Measurements from ENCODE around the gene FER.
"Not testable (repeated sequence)": the region's sequence is repeated elsewhere in the genome, so short reads cannot be mapped to it uniquely, and the experiment has no call there.

FER gene

DNA sequence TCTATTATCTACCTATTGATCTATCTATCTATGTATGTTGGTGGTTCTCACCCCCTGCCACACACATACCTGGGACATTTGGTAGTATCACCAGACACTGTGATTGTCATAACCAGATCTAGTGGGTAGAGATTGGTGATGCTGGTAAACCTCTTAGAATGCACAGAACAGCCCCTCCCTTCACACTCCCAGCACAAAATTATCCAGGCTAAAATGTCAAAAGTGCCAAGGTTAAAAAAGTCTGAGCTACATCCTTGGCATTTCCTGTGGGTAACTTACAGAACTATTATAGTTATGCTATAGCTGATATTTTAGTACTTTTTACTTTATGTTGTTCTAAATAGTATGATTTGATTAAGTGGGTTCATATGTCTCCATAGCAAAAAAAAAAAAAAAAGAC lies 151.0 kb downstream of the FER start:
- DNase-seq, result no peak

DNA sequence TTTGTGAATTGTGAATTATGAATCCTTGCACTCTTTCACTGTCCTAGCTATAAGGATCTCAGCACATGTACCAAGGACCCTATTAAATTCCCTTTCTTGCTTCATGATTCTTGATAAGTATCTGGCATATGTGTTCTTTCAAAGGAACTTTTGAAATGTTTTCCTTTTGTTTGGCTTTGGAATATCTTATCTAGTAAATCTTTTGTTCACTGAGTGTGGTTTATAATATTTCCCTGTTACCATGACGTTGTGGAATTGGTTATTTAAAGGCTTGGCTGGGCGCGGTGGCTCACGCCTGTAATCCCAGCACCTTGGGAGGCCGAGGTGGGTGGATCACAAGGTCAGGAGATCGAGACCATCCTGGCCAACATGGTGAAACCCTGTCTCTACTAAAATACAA lies 151.5 kb downstream of the FER start:
- DNase-seq, result not testable (repeated sequence)

DNA sequence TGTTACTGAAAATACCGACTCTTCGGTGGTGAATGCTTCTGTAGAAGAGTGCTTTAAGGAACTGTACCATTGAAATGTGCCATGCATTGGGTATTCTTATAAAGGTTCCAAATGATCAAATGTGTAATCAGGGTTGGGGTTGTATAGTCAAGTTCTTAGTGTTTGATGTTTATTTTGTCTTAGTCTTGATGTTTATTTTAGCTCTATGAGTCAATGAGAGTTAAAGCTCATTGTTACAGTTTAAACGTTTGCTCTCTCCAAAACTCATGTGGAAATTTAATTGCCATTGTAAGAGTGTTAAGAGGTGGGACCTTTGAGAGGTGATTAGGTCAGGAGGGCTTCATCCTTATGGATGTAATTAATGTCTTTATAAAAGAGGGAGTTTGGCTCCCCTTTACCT lies 153.0 kb downstream of the FER start:
- DNase-seq, result no peak

- no peak for DNase-seq
These were observed 158.1 kb downstream of the FER start for GRCh38 chr5:108905805-108906204.

DNA sequence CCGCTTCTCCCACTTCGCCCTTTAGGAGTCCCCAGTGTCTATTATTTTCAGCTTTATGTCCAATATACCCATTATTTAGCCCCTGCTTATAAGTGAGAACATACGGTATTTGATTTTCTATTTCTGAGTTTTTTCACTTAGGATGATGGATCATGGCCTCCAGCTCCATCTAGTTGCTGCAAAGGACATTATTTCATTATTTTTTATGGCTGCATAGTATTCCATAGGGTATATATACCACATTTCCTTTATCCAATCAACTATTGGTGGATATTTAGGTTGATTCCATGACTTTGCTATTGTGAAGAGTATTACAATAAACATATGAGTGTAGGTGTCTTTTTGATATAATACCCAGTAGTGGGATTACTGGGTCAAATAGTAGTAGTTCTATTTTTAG lies 162.9 kb downstream of the FER start:
- DNase-seq, result no peak

- no peak for DNase-seq
These were observed 163.4 kb downstream of the FER start for GRCh38 chr5:108911055-108911454.

GRCh38 chr5:108917596-108917995 lies 169.9 kb downstream of the FER start:
- DNase-seq, result no peak

DNA sequence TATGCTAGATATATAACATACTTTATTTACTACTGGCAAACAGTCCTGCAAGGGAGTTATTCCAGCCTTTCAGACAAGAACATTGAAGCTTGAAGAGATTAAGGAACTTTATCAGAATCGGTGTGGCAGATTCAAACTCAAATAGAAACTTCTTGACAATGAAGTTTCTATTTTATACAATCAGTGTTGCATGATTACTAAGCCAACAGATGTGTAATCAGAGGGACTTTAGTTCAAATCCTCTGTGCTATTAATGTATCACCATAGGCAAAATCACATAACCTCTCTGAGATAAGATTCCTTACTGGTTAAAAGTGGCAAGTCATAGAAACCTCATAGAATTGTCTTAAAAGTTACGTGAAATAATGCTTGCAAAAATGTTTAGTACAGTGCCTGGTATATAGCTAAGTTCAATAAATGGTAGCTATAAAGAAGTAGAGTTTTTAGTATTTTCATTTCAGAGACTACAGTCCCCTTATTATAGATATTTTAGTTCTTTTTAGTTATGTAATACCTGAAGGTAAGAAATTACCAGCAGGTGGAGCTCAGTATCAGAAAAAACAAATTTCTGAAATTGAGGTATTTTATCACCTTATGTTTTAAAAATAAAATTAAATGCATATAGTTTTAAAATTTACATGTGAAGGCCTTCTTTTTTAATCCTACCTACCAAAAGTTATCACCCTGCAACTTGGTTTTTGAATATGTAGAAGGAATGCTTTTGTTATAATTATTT lies 172.1 kb downstream of the FER start:
- DNase-seq, result peak; percentile 33

DNA sequence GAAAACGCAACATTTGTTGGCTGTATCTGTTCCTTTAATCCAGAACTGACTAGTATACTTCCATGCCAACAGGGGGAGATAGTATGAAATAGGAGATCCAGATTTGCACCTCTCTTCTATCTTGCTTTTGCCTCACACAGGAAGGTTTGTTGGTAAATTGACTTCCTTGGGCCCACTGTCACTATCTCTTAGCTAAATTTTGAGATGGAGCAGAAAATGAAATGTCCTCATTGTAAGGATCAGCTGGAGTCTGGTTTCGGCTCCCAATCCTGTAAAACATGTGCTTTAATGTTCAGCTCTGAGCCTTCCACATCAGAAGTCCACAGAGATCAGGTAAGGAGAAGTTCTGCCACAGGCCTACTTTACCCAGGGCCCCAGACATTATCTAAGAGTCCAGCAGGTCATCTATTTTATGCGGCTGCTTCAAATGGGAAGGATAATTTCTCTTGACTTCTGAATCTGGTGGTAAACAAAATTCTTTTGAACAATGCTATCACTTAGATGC lies 176.8 kb downstream of the FER start:
- DNase-seq, result peak; percentile 87

DNA sequence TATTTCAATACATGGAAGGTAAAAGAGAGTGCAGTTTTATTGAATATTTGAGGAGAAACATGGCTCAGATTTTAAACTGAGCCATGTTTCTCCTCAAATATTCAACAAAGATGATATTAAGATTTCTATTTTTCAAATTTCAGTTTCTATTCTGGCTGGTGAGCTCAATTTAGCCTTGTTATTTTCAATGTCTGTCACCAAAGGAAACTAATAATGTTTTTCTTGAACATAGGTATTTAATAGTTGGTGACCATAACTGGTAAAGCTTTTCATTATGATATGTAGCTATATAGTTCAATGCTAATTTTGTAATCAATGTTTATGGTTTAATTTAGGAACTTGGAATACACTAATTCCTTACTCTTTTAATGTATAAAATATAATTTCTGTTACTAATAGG lies 177.4 kb downstream of the FER start:
- DNase-seq, result no peak

DNA sequence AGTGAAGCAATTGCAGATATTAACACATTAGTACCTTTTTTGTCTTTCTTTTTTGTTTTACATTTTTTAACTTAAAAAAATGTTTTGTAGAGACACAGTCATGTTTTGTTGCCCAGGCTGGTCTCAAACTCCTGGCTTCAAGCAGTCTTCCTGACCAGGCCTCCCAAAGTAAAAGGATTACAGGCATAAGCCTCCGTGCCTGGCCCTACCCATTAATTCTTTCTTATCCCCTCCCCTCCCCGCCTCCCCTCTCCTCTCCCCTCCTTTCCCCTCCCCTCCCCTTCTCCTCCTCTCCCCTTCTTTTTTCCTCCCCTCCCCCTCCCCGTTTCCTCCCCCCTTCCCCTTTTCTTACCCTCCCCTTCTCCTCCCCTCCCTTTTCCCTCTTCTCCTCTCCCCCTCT lies 182.4 kb downstream of the FER start:
- DNase-seq, result no peak

DNA sequence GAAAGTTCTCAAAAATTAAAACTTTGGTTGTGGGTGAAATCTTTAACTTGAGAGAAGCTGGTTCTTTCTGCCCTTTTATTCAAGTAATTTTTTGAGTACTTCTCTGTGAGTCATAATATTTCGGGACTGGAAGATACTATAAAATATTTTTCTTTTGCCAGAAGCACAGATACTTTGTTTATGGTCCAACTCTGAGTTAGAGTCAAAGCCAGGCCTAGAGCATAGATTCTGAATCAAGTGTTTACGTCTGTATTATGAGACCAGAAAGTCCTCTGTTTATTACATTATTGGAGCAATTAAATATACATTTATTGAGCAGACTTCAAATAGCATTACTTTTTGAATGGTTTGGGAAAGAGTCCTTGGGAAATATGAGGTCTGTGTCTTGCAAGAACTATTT lies 187.9 kb downstream of the FER start:
- no peak for DNase-seq

DNA sequence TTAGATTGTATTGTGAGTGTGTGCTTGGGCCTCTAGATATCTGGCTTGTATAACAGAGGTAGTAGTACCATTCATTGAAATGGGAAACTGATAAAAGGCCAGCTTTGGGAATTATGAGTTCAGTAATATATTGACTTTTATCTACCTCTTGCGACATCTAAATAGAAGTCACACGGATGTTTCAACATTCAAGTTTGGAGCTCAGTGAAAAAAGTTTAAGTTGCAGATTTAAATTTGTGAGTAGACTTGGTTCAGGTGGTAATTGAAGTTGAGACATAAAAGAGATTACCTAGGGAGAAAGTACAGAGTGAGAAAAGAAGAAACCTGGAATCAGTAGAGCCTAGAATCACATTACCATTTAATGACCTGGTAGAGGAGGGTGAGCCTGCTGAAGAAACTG lies 189.5 kb downstream of the FER start:
- DNase-seq, result no peak

DNA sequence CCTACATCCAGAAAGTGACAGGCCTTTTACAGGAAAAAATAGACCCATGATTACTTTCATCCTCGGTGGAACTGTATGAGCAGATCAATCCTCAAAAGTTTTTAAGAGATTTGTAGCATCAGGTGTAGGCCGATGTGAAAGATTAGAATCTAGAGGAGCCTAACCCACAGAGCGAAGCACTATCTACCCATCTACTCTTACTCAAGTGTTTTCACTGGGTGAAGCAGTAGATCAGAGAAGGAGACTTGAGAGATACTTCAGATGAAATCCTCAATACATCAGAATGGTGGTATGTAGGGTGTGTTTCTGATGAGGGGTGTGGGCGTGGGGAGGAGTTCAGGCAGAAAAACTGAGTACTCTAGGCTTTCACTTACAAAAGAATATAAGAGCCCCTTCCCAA lies 192.8 kb downstream of the FER start:
- DNase-seq, result no peak

- no peak for DNase-seq
These were observed 194.0 kb downstream of the FER start for GRCh38 chr5:108941746-108942145.

- DNase-seq, result no peak
These were observed 195.0 kb downstream of the FER start for GRCh38 chr5:108942701-108943100.

GRCh38 chr5:108945094-108945493 lies 197.4 kb downstream of the FER start:
- no peak for DNase-seq

- DNase-seq, result no peak
These were observed 198.3 kb downstream of the FER start for GRCh38 chr5:108946008-108946407.

DNA sequence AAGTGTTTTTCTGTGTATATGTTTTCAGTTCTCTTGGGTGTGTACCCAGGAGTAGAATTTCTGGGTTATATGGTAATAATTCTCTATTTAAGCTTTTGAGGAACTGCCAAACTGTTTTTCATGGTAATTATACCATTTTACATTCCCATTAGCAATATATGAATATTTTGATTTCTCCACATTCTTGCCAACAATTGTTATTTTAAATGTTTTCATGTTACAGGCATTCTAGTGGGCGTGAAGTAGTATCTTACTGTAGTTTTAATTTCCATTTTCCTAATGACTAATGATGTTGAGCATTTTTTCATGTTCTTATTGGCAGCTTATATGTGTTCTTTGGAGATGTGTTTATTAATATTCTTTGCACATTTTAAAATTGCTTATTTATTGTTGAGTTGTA lies 199.5 kb downstream of the FER start:
- DNase-seq, result no peak

GRCh38 chr5:108950276-108950675 lies 202.6 kb downstream of the FER start:
- DNase-seq, result no peak

GRCh38 chr5:108953940-108954339 lies 206.2 kb downstream of the FER start:
- DNase-seq, result peak; percentile 76

GRCh38 chr5:108957333-108957732 lies 209.6 kb downstream of the FER start:
- DNase-seq, result no peak

DNA sequence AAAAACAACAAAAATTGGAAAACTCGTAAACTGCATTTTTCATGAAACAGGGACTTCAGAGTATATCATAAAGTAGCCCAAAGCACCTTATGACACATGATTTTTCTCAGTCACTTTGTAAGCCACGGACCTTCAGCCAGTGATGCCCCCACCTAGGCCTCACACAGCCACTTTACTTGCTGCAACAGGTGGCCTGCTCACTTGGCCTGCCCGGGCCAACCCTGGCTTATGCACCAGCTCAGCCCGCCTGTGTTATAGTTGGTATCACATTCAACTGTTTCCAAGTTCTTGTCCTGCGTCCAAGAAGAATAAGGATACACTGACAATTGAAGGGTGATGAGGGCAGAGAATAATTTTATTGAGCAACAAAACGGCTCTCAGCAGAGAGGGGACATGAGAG lies 219.2 kb downstream of the FER start:
- DNase-seq, result no peak

- DNase-seq, result no peak
These were observed 226.9 kb downstream of the FER start for GRCh38 chr5:108974594-108974993.

- no peak for DNase-seq
These were observed 228.0 kb downstream of the FER start for GRCh38 chr5:108975697-108976096.

Data from OCI-M1 (cell line).